ENCODE measurements around the gene BTRC. TPM values are rescaled to one million over a fixed set of nuclear protein-coding genes. Genes with fewer than 3 reads are reported as not detected.

Gene BTRC
- total and polyA plus RNA-seq, 10 of the 15 experiments (the other 5 are each of a cell fraction or from before 2014, with no cell fraction given) = 2.2 to 18.6 (median 8.6) TPM

DNA sequence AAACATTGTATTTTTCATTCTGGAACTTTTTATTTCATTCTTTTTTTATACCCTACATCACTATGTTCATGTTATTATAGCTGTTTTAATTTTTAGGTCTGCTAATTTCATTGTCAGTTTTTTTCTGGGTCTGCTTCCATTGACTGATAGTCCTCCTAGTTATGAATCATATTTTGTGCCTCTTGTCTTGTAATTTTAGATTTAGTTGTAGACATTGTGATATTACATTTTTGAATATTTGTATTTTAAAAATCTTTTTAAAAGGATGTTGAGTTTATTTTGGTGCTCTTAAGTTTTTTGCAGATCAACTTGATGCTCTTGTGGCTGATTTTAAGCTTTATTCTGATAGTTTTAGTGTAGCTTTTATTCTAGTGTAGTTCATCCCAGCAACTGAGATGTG is 57.6 kb downstream of the BTRC start:
- FAIRE-seq = no peak
- Histone ChIP-seq H2AFZ (ENCODE audit: control insufficient read depth, low read depth, low read length) (no peak overlapping the region), H3K79me2 (ENCODE audit: control insufficient read depth, insufficient read depth, low read length) (no peaks in the 10 kb centered on the region; the same call in 1 of the 2 replicates), H3K4me3 (no peak overlapping the region), H3K27ac (ENCODE audit: control insufficient read depth, insufficient read depth) (no peak overlapping the region), H4K20me1 (ENCODE audit: control insufficient read depth, insufficient read depth) (no peaks in the 10 kb centered on the region), H3K4me2 (ENCODE audit: control insufficient read depth, insufficient read depth) (no peak overlapping the region), H3K9me3 (replicated peaks; ENCODE audit: control insufficient read depth, insufficient read depth, low read length) (no peaks in the 10 kb centered on the region; the same call in 2 of the 3 replicates), H3K9ac (ENCODE audit: control insufficient read depth, insufficient read depth, low read length) (no peak overlapping the region), H3K4me1 (ENCODE audit: control insufficient read depth, insufficient read depth, low read length) (no peaks in the 10 kb centered on the region), H3K36me3 (ENCODE audit: control insufficient read depth in 2 of 2, insufficient read depth in 2 of 2, low read length in 1 of 2) (no peaks in the 10 kb centered on the region), H3K27me3 (replicated peaks in 1 of 2; ENCODE audit: control insufficient read depth in 2 of 2, insufficient read depth in 2 of 2, low read length in 1 of 2) (no peaks in the 10 kb centered on the region)
- DNase-seq (ENCODE audit: low read depth, low spot score) = no peak
- intact Hi-C loops (cut with micrococcal nuclease; ENCODE audit: unreplicated experiment) (no loop called here), in situ Hi-C loops (cut with MboI) (no loop called here)
- POLR2A ChIA-PET = interaction anchor here (0.6 kb wide), 1 partner anchor 70 kb away, joined by 3 read pairs; no protein-coding TSS in a partner anchor
- no peak for ATAC-seq
- CTCF ChIA-PET = interaction anchor here (1.2 kb wide), 1 partner anchor 10 kb away, joined by 3 read pairs; no protein-coding TSS in a partner anchor
- SMC1A ChIA-PET (ENCODE audit: uncharacterized antibody, unreplicated experiment) = no interaction called here
- BruUV-seq (replicated peaks) = no TSS peak
- no peak for TF ChIP-seq POLR2A (IDR thresholded peaks at IDR 0.05; ENCODE audit: low read depth, low read length)
- TF ChIP-seq MTA3 (IDR thresholded peaks at IDR 0.05; ENCODE audit: borderline replicate concordance, low read length) = no peak
- no peak for TF ChIP-seq RBBP5 (conservative IDR thresholded peaks at IDR 0.05)
- TF ChIP-seq NFXL1 (IDR thresholded peaks at IDR 0.05; ENCODE audit: borderline replicate concordance) = no peak
- no peak for TF ChIP-seq TARDBP (IDR thresholded peaks at IDR 0.05; ENCODE audit: borderline replicate concordance)
- RAD21 ChIA-PET (ENCODE audit: unreplicated experiment) = no interaction called here

DNA sequence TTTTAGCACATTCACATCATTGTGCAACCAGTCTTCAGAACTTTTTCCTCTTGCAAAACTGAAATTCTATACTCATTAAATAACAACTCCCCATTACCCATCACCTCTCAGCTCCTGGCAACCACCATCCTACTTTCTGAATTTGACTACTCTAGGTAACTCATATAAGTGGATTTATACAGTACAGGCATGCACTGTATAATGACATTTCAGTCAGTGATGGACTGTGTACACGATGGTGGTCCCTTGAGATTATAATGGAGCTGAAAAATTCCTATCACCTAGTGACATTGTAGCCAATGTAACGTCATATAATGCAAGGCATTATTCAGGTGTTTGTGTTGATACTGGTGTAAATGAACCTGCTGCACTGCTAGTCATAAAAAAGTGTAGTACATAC is 60.1 kb downstream of the BTRC start:
- Histone ChIP-seq H3K27me3 (replicated peaks in 1 of 2; ENCODE audit: control insufficient read depth in 2 of 2, insufficient read depth in 2 of 2, low read length in 1 of 2) (no peaks in the 10 kb centered on the region), H3K27ac (ENCODE audit: control insufficient read depth, insufficient read depth) (no peak overlapping the region), H3K79me2 (ENCODE audit: control insufficient read depth, insufficient read depth, low read length) (no peaks in the 10 kb centered on the region; the same call in 1 of the 2 replicates), H3K4me3 (no peak overlapping the region), H3K9ac (ENCODE audit: control insufficient read depth, insufficient read depth, low read length) (no peak overlapping the region), H2AFZ (ENCODE audit: control insufficient read depth, low read depth, low read length) (no peak overlapping the region), H3K9me3 (replicated peaks; ENCODE audit: control insufficient read depth, insufficient read depth, low read length) (no peaks in the 10 kb centered on the region; the same call in 2 of the 3 replicates), H3K36me3 (ENCODE audit: control insufficient read depth in 2 of 2, insufficient read depth in 2 of 2, low read length in 1 of 2) (no peaks in the 10 kb centered on the region), H3K4me1 (ENCODE audit: control insufficient read depth, insufficient read depth, low read length) (no peaks in the 10 kb centered on the region), H4K20me1 (ENCODE audit: control insufficient read depth, insufficient read depth) (no peaks in the 10 kb centered on the region), H3K4me2 (ENCODE audit: control insufficient read depth, insufficient read depth) (no peak overlapping the region)
- DNase-seq (ENCODE audit: low read depth, low spot score) (no peak), ATAC-seq (no peak), FAIRE-seq (no peak)
- in situ Hi-C loops (cut with MboI) (no loop called here), intact Hi-C loops (cut with micrococcal nuclease; ENCODE audit: unreplicated experiment) (no loop called here)
- TF ChIP-seq CREM (IDR thresholded peaks at IDR 0.05; ENCODE audit: low read depth) = no peak
- TF ChIP-seq, protein P1, sequence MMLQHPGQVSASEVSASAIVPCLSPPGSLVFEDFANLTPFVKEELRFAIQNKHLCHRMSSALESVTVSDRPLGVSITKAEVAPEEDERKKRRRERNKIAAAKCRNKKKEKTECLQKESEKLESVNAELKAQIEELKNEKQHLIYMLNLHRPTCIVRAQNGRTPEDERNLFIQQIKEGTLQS (IDR thresholded peaks at IDR 0.05; ENCODE audit: borderline replicate concordance, extremely low read depth, low read depth, low read length) = no peak
- no peak for TF ChIP-seq HDAC2 (IDR thresholded peaks at IDR 0.05)
- WGBS (ENCODE audit: insufficient coverage, insufficient replicate concordance, low lambda C conversion rate, missing lambda C conversion rate) = 100% methylated on average over 2 of the region's 2 CpGs
- BruUV-seq (replicated peaks) = no TSS peak
- ChIA-PET CTCF (interaction anchor here (1.4 kb wide), 1 partner anchor 30 kb away, joined by 3 read pairs; no protein-coding TSS in a partner anchor), RAD21 (ENCODE audit: unreplicated experiment) (no interaction called here), SMC1A (ENCODE audit: uncharacterized antibody, unreplicated experiment) (no interaction called here), POLR2A (no interaction called here)

Data from GM12878 (cell line).